Activated naive CD4-positive, alpha-beta T cell treated with anti-CD3 and anti-CD28 coated beads for 36 hours (primary cell): ENCODE measurements around the gene NOD1. TPM values are rescaled to one million over a fixed set of nuclear protein-coding genes. Genes with fewer than 3 reads are reported as not detected.
A peak's percentile ranks its signal among the peaks of the same experiment; 100 is the strongest.

Source experiments
- CTCF ChIA-PET: fragments of 350-600 bp; sonication (Branson Sonifier 250); formaldehyde crosslinking; loops from one replicate; lab custom pipeline; 2021; ENCODE audit warnings: antibody characterized with exemption; lab: Charles Lee
- DNase-seq: peaks from one replicate; pipeline ENCODE4 v3.0.0-alpha.2; 2020
- H3K27ac Mint-ChIP-seq: one replicate; pipeline ENCODE4 v1.8.0; 2021; ENCODE audit warnings: mild to moderate bottlenecking, mixed read lengths
- H3K27me3 Mint-ChIP-seq: one replicate; pipeline ENCODE4 v1.8.0; 2021; ENCODE audit warnings: low read depth, mixed read lengths
- H3K36me3 Mint-ChIP-seq: one replicate; pipeline ENCODE4 v1.8.0; 2021; ENCODE audit warnings: low read depth, mixed read lengths
- H3K4me1 Mint-ChIP-seq: one replicate; pipeline ENCODE4 v1.8.0; 2021; ENCODE audit warnings: low read depth, mixed read lengths
- H3K4me3 Mint-ChIP-seq: one replicate; pipeline ENCODE4 v1.8.0; 2021; ENCODE audit warnings: mild to moderate bottlenecking, moderate library complexity, mixed read lengths
- H3K9me3 Mint-ChIP-seq: one replicate; pipeline ENCODE4 v1.8.0; 2021; ENCODE audit warnings: mixed read lengths
- intact Hi-C: fragments of 100-400 bp; cut with micrococcal nuclease; formaldehyde crosslinking; loops from one replicate; pipeline ENCODE4 v1.15.1; 2023
- total RNA-seq, 2 experiments: library from RNA; stranded (reverse); gene quantifications; one replicate each; pipeline ENCODE4 v1.2.3, GENCODE V29; 2021

NOD1 gene
- total RNA-seq, 2 experiments from 2014 or later = 9.2 to 9.8 TPM

- CTCF ChIA-PET = no interaction called here
Observed at GRCh38 chr7:30474893-30475292, 3.7 kb downstream of the NOD1 start.

GRCh38 chr7:30474485-30474884 lies 4.1 kb downstream of the NOD1 start:
- no peak for DNase-seq
- peaks cover 69% of the 10 kb centered on the region for H3K4me1 Mint-ChIP-seq
- intact Hi-C loops = loop anchor here (10.0 kb wide), 1 partner anchor 310 kb away; no protein-coding TSS in a partner anchor
- H3K27me3 Mint-ChIP-seq = no peaks in the 10 kb centered on the region
- no peaks in the 10 kb centered on the region for H3K9me3 Mint-ChIP-seq
- CTCF ChIA-PET = no interaction called here
- H3K36me3 Mint-ChIP-seq = peaks cover 3% of the 10 kb centered on the region
- no peak overlapping the region for H3K4me3 Mint-ChIP-seq
- no peak overlapping the region for H3K27ac Mint-ChIP-seq

More at GRCh38 chr7:30474893-30475292, 3.7 kb downstream of the NOD1 start:
- DNase-seq = no peak
- intact Hi-C loops = loop anchor here (5.0 to 10.0 kb wide), 2 partner anchors 143 to 310 kb away; no protein-coding TSS in a partner anchor
- Mint-ChIP-seq H3K4me3 (no peak overlapping the region), H3K27me3 (no peaks in the 10 kb centered on the region), H3K36me3 (peaks cover 3% of the 10 kb centered on the region), H3K4me1 (peaks cover 73% of the 10 kb centered on the region), H3K9me3 (no peaks in the 10 kb centered on the region), H3K27ac (peak overlapping the region; percentile 22)

- H3K4me3 Mint-ChIP-seq = no peak overlapping the region
- CTCF ChIA-PET = interaction anchor here (0.7 kb wide), 1 partner anchor 200 kb away, joined by 5 read pairs; no protein-coding TSS in a partner anchor
- intact Hi-C loops = loop anchor here (10.0 kb wide), 1 partner anchor 309 kb away; no protein-coding TSS in a partner anchor
Observed at GRCh38 chr7:30473903-30474302, 4.7 kb downstream of the NOD1 start.

GRCh38 chr7:30472784-30473775 lies 5.5 kb downstream of the NOD1 start:
- peaks cover 78% of the 10 kb centered on the region for H3K4me1 Mint-ChIP-seq
- H3K4me3 Mint-ChIP-seq = no peak overlapping the region
- H3K36me3 Mint-ChIP-seq = peaks cover 3% of the 10 kb centered on the region
- no peaks in the 10 kb centered on the region for H3K27me3 Mint-ChIP-seq
- CTCF ChIA-PET = interaction anchor here (0.7 kb wide), 1 partner anchor 199 kb away, joined by 5 read pairs; no protein-coding TSS in a partner anchor
- intact Hi-C loops = loop anchor here (10.0 kb wide), 1 partner anchor 308 kb away; no protein-coding TSS in a partner anchor
- DNase-seq = no peak
- no peaks in the 10 kb centered on the region for H3K9me3 Mint-ChIP-seq
- no peak overlapping the region for H3K27ac Mint-ChIP-seq

More at GRCh38 chr7:30473903-30474302, 4.7 kb downstream of the NOD1 start:
- Mint-ChIP-seq H3K27ac (no peak overlapping the region), H3K27me3 (no peaks in the 10 kb centered on the region), H3K4me1 (peaks cover 70% of the 10 kb centered on the region), H3K9me3 (no peaks in the 10 kb centered on the region), H3K36me3 (peaks cover 3% of the 10 kb centered on the region)
- no peak for DNase-seq

- Mint-ChIP-seq H3K27ac (no peak overlapping the region), H3K9me3 (no peaks in the 10 kb centered on the region), H3K27me3 (no peaks in the 10 kb centered on the region), H3K4me3 (no peak overlapping the region), H3K4me1 (peaks cover 73% of the 10 kb centered on the region), H3K36me3 (peaks cover 3% of the 10 kb centered on the region)
- CTCF ChIA-PET = no interaction called here
- intact Hi-C loops = loop anchor here (10.0 kb wide), 1 partner anchor 307 kb away; no protein-coding TSS in a partner anchor
- DNase-seq = no peak
Observed at GRCh38 chr7:30472081-30472783, 6.4 kb downstream of the NOD1 start.

GRCh38 chr7:30471205-30471604 lies 7.4 kb downstream of the NOD1 start:
- Mint-ChIP-seq H3K27me3 (no peaks in the 10 kb centered on the region), H3K27ac (no peak overlapping the region), H3K4me1 (peaks cover 62% of the 10 kb centered on the region), H3K36me3 (peaks cover 3% of the 10 kb centered on the region), H3K4me3 (no peak overlapping the region), H3K9me3 (no peaks in the 10 kb centered on the region)
- DNase-seq = no peak
- CTCF ChIA-PET = no interaction called here
- intact Hi-C loops = loop anchor here (10.0 kb wide), 1 partner anchor 306 kb away; no protein-coding TSS in a partner anchor

- peaks cover 58% of the 10 kb centered on the region for H3K4me1 Mint-ChIP-seq
- peaks cover 3% of the 10 kb centered on the region for H3K36me3 Mint-ChIP-seq
- CTCF ChIA-PET = no interaction called here
- intact Hi-C loops = loop anchor here (10.0 kb wide), 1 partner anchor 306 kb away; no protein-coding TSS in a partner anchor
- no peaks in the 10 kb centered on the region for H3K9me3 Mint-ChIP-seq
- H3K27ac Mint-ChIP-seq = no peak overlapping the region
- no peak for DNase-seq
- no peak overlapping the region for H3K4me3 Mint-ChIP-seq
- H3K27me3 Mint-ChIP-seq = no peaks in the 10 kb centered on the region
Observed at GRCh38 chr7:30470771-30471170, 7.8 kb downstream of the NOD1 start.

GRCh38 chr7:30470163-30470770 lies 8.3 kb downstream of the NOD1 start:
- CTCF ChIA-PET = no interaction called here
- peaks cover 3% of the 10 kb centered on the region for H3K36me3 Mint-ChIP-seq
- H3K4me3 Mint-ChIP-seq = no peak overlapping the region
- intact Hi-C loops = loop anchor here (10.0 kb wide), 1 partner anchor 305 kb away; no protein-coding TSS in a partner anchor
- H3K27me3 Mint-ChIP-seq = no peaks in the 10 kb centered on the region
- no peak for DNase-seq
- H3K4me1 Mint-ChIP-seq = peaks cover 55% of the 10 kb centered on the region
- H3K27ac Mint-ChIP-seq = no peak overlapping the region
- no peaks in the 10 kb centered on the region for H3K9me3 Mint-ChIP-seq

GRCh38 chr7:30469303-30469702 lies 9.3 kb downstream of the NOD1 start:
- CTCF ChIA-PET = interaction anchor here (1.2 kb wide), 1 partner anchor 9 kb away, joined by 4 read pairs; the partner anchor contains the start of gene NOD1
- no peak for DNase-seq
- H3K27ac Mint-ChIP-seq = no peak overlapping the region
- intact Hi-C loops = no loop called here
- H3K27me3 Mint-ChIP-seq = no peaks in the 10 kb centered on the region
- no peaks in the 10 kb centered on the region for H3K9me3 Mint-ChIP-seq
- H3K4me1 Mint-ChIP-seq = peaks cover 50% of the 10 kb centered on the region
- H3K36me3 Mint-ChIP-seq = peaks cover 3% of the 10 kb centered on the region
- no peak overlapping the region for H3K4me3 Mint-ChIP-seq

- no peak for DNase-seq
- CTCF ChIA-PET = interaction anchor here (1.2 kb wide), 1 partner anchor 10 kb away, joined by 4 read pairs; the partner anchor contains the start of gene NOD1
- Mint-ChIP-seq H3K4me3 (no peak overlapping the region), H3K9me3 (no peaks in the 10 kb centered on the region), H3K36me3 (peaks cover 4% of the 10 kb centered on the region), H3K4me1 (peaks cover 46% of the 10 kb centered on the region), H3K27ac (no peak overlapping the region), H3K27me3 (no peaks in the 10 kb centered on the region)
- intact Hi-C loops = no loop called here
Observed at GRCh38 chr7:30468791-30469190, 9.8 kb downstream of the NOD1 start.

GRCh38 chr7:30468041-30468440 lies 10.5 kb downstream of the NOD1 start:
- CTCF ChIA-PET = no interaction called here
- Mint-ChIP-seq H3K9me3 (no peaks in the 10 kb centered on the region), H3K4me3 (no peak overlapping the region), H3K27ac (no peak overlapping the region), H3K27me3 (no peaks in the 10 kb centered on the region), H3K36me3 (peaks cover 1% of the 10 kb centered on the region), H3K4me1 (peaks cover 41% of the 10 kb centered on the region)
- intact Hi-C loops = no loop called here
- DNase-seq = no peak
